Thoracic aorta (tissue), 2 donors: Measurements from ENCODE around the gene TOX2. TPM values are rescaled to one million over a fixed set of nuclear protein-coding genes. Genes with fewer than 3 reads are reported as not detected.

Experiments used
- ATAC-seq: fragments of 150-250 bp; one replicate; pipeline ENCODE4 v1.8.0; 2017; ENCODE audit warnings: low read depth; ENCODE audit not compliant: insufficient number of reproducible peaks, low FRiP score
- DNase-seq: peaks from one replicate; pipeline ENCODE4 v3.0.0-alpha.2; 2020; ENCODE audit warnings: low spot score
- H3K27ac ChIP-seq, 2 donors: fragments of 200-600 bp; sonication (generic); 1 replicate in 1 of 2; 2 replicates in 1 of 2; pipeline ENCODE4 v1.5.1; 2016; ENCODE audit warnings: mild to moderate bottlenecking in 2 of 2, moderate library complexity in 2 of 2
- H3K27me3 ChIP-seq: fragments of 200-600 bp; sonication (generic); replicated peaks from 2 replicates; pipeline ENCODE4 v1.6.0; 2016; ENCODE audit warnings: mild to moderate bottlenecking; ENCODE audit not compliant: insufficient read depth
- H3K36me3 ChIP-seq: fragments of 200-600 bp; sonication (generic); one replicate; pipeline ENCODE4 v1.5.1; 2016
- H3K4me1 ChIP-seq, 2 donors: fragments of 200-600 bp; sonication (generic); 1 replicate in 1 of 2; 2 replicates in 1 of 2; pipeline versions ENCODE4 v1.5.1 to v1.6.0; 2016; ENCODE audit warnings: low read depth in 2 of 2, mild to moderate bottlenecking in 1 of 2; ENCODE audit not compliant: control insufficient read depth in 1 of 2
- H3K4me3 ChIP-seq: fragments of 200-600 bp; sonication (generic); 2 replicates; pipeline ENCODE4 v1.5.1; 2016; ENCODE audit warnings: mild to moderate bottlenecking
- H3K9me3 ChIP-seq: fragments of 200-600 bp; sonication (generic); 2 replicates; pipeline ENCODE4 v1.5.1; 2016
- total RNA-seq, 2 donors: library from RNA; depleted of rRNA; stranded (reverse); fragments of >200 nt; gene quantifications; one replicate each; pipeline versions ENCODE4 v1.1.0 to v1.2.3, GENCODE V29; 2016
- TF ChIP-seq, protein P1 (sequence below): fragments of 200-600 bp; sonication (generic); IDR thresholded peaks from one replicate; pipeline ENCODE4 v1.5.1; 2019; ENCODE audit warnings: antibody characterized with exemption

The TOX2 gene
- total RNA-seq, 2 donors from 2014 or later: 4.2 to 14.6 TPM

DNA sequence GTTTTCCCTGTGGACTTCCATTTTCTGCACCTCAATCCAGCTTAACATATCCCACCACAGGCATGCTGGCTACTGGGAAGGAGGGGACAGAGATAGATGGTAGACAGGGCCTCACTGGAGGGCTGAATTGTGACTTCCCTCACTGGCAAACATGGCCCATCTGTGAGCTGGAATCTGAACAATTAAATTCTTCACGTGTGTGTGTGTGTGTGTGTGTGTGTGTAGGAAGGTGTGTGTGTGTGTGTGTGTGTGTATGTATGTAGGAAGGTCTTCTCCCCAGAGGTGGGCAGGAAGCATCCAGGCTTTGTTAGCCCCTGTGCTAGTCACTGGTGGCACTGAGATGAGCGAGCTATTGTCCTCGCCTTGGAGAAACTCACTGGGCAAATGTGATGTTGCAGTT, 5.4 kb upstream of the TOX2 start:
- Histone ChIP-seq H3K36me3 (no peaks in the 10 kb centered on the region), H3K9me3 (peaks cover 17% of the 10 kb centered on the region), H3K4me1 (no peaks in the 10 kb centered on the region), H3K27ac (no peak overlapping the region), H3K4me3 (no peak overlapping the region), H3K27me3 (no peaks in the 10 kb centered on the region)
- no peak for DNase-seq
- ATAC-seq: no peak
- TF ChIP-seq, protein P1, sequence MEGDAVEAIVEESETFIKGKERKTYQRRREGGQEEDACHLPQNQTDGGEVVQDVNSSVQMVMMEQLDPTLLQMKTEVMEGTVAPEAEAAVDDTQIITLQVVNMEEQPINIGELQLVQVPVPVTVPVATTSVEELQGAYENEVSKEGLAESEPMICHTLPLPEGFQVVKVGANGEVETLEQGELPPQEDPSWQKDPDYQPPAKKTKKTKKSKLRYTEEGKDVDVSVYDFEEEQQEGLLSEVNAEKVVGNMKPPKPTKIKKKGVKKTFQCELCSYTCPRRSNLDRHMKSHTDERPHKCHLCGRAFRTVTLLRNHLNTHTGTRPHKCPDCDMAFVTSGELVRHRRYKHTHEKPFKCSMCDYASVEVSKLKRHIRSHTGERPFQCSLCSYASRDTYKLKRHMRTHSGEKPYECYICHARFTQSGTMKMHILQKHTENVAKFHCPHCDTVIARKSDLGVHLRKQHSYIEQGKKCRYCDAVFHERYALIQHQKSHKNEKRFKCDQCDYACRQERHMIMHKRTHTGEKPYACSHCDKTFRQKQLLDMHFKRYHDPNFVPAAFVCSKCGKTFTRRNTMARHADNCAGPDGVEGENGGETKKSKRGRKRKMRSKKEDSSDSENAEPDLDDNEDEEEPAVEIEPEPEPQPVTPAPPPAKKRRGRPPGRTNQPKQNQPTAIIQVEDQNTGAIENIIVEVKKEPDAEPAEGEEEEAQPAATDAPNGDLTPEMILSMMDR: no peak

- no peak overlapping the region for H3K27ac ChIP-seq
- DNase-seq (no peak), ATAC-seq (no peak)
- TF ChIP-seq, protein P1: no peak
- peaks cover 17% of the 10 kb centered on the region for H3K9me3 ChIP-seq
- no peaks in the 10 kb centered on the region for H3K27me3 ChIP-seq
- no peaks in the 10 kb centered on the region for H3K36me3 ChIP-seq
- no peaks in the 10 kb centered on the region for H3K4me1 ChIP-seq
- H3K4me3 ChIP-seq: no peak overlapping the region
These were observed 4.9 kb upstream of the TOX2 start for GRCh38 chr20:43909720-43910119.

- no peak overlapping the region for H3K4me3 ChIP-seq
- no peaks in the 10 kb centered on the region for H3K27me3 ChIP-seq
- no peak overlapping the region for H3K27ac ChIP-seq
- TF ChIP-seq, protein P1: no peak
- no peak for DNase-seq
- no peaks in the 10 kb centered on the region for H3K36me3 ChIP-seq
- H3K9me3 ChIP-seq: peaks cover 17% of the 10 kb centered on the region
- no peaks in the 10 kb centered on the region for H3K4me1 ChIP-seq
- ATAC-seq: no peak
These were observed 4.1 kb upstream of the TOX2 start for GRCh38 chr20:43910564-43910963.

- ATAC-seq: no peak
- no peak overlapping the region for H3K27ac ChIP-seq
- H3K27me3 ChIP-seq: no peaks in the 10 kb centered on the region
- TF ChIP-seq, protein P1: no peak
- DNase-seq: no peak
- H3K9me3 ChIP-seq: peaks cover 17% of the 10 kb centered on the region
- H3K36me3 ChIP-seq: no peaks in the 10 kb centered on the region
- no peak overlapping the region for H3K4me3 ChIP-seq
- no peaks in the 10 kb centered on the region for H3K4me1 ChIP-seq
These were observed 3.6 kb upstream of the TOX2 start for GRCh38 chr20:43911066-43911465.

- DNase-seq (no peak), ATAC-seq (no peak)
- peaks cover 14% of the 10 kb centered on the region for H3K9me3 ChIP-seq
- no peaks in the 10 kb centered on the region for H3K36me3 ChIP-seq
- H3K27ac ChIP-seq: no peak overlapping the region
- TF ChIP-seq, protein P1: no peak
- H3K4me1 ChIP-seq: peaks cover 0 to 13% of the 10 kb centered on the region in 2 donors
- H3K4me3 ChIP-seq: no peak overlapping the region
- no peaks in the 10 kb centered on the region for H3K27me3 ChIP-seq
These were observed 1.2 kb upstream of the TOX2 start for GRCh38 chr20:43913291-43914025.
